Esophagus squamous epithelium (tissue), 5 donors: ENCODE results near the gene TMSB15C. TPM values are rescaled to one million over a fixed set of nuclear protein-coding genes. Genes with fewer than 3 reads are reported as not detected.
"Not testable (repeated sequence)": the region's sequence is repeated elsewhere in the genome, so short reads cannot be mapped to it uniquely, and the experiment has no call there.

Experiments used
- DNase-seq: peaks from one replicate; lab custom pipeline; 2025; lab: John Stamatoyannopoulos, UW
- H3K27ac ChIP-seq, 4 donors: fragments of 200-600 bp; sonication (generic); one replicate each; pipeline ENCODE4 v1.5.1; 2016 to 2019; ENCODE audit warnings: mild to moderate bottlenecking in 1 of 4
- H3K27me3 ChIP-seq, 4 donors: fragments of 200-600 bp; sonication (generic); 1 replicate in 3 of 4; 2 replicates in 1 of 4; pipeline versions ENCODE4 v1.5.1 to v1.6.0; 2017 to 2021; ENCODE audit warnings: antibody characterized with exemption in 1 of 4
- H3K36me3 ChIP-seq, 3 donors: fragments of 200-600 bp; sonication (generic); one replicate each; pipeline ENCODE4 v1.5.1; 2016 to 2019
- H3K4me1 ChIP-seq, 3 donors: fragments of 200-600 bp; sonication (generic); one replicate each; pipeline ENCODE4 v1.5.1; 2017 to 2019
- H3K4me3 ChIP-seq, 4 donors: fragments of 200-600 bp; sonication (generic); 1 replicate in 3 of 4; 2 replicates in 1 of 4; pipeline ENCODE4 v1.5.1; 2016 to 2019; ENCODE audit warnings: mild to moderate bottlenecking in 2 of 4, moderate library complexity in 1 of 4
- H3K9me3 ChIP-seq, 3 donors: fragments of 200-600 bp; sonication (generic); one replicate each; pipeline ENCODE4 v1.5.1; 2016 to 2019
- CTCF ChIP-seq, 6 experiments: fragments of 450-650 bp in 4 of 6; fragments of 200-600 bp in 2 of 6; sonication (generic) in 2 of 6; IDR thresholded peaks; one replicate each; pipeline ENCODE4 v1.5.1; 2016 to 2019; ENCODE audit warnings: antibody characterized with exemption in 6 of 6, mild to moderate bottlenecking in 4 of 6, moderate library complexity in 4 of 6
- POLR2A ChIP-seq, 4 donors: fragments of 450-650 bp; IDR thresholded peaks; one replicate each; pipeline ENCODE4 v1.6.1; 2017; ENCODE audit warnings: antibody characterized with exemption in 4 of 4, mild to moderate bottlenecking in 4 of 4, moderate library complexity in 3 of 4
- WGBS, 2 donors: methylation state at CpG; one replicate each; pipeline ENCODE4 v1.1.5; 2018; 5-methylcytosine and 5-hydroxymethylcytosine counted together
- intact Hi-C: fragments of 100-400 bp; cut with DNase I; formaldehyde crosslinking; loops from one replicate; pipeline ENCODE4 v1.15.0; 2022
- total RNA-seq, 4 donors: library from RNA; depleted of rRNA; stranded (reverse); fragments of >200 nt; gene quantifications; one replicate each; pipeline ENCODE4 v1.1.0, GENCODE V29; 2016
- donor health status: DM: yes; HTN: yes; CAD: no.

Gene TMSB15C
- total RNA-seq, 4 donors from 2014 or later = 0.35 to 1.7 (median 0.63) TPM

GRCh38 chrX:104112326-104112951 is 36.4 kb upstream of the TMSB15C start, which contains the start of gene ZCCHC18:
Gene ZCCHC18, plus strand, starts transcription at chrX:104112523. Its CDS starts 1,589 bp downstream, at chrX:104114112.
- Histone ChIP-seq H3K4me3 (peak within 1 kb of the TSS; percentile 38 to 74 (median 56)), H3K36me3 (no peaks in the 10 kb centered on the region), H3K9me3 (no peaks in the 10 kb centered on the region), H3K27ac (peak within 1 kb of the TSS; percentile 39 to 84 (median 76)), H3K27me3 (peaks cover 0 to 17% (median 0%) of the 10 kb centered on the region in 4 donors), H3K4me1 (peaks cover 0 to 21% (median 0%) of the 10 kb centered on the region in 3 donors)
- TF ChIP-seq POLR2A (IDR thresholded peaks at IDR 0.05) (no peak), CTCF (IDR thresholded peaks at IDR 0.05) (no peak)
- intact Hi-C loops = no loop called here
- WGBS, 2 donors = 0 to 46% methylated on average over 14 to 15 of the region's 67 CpGs
- DNase-seq = no peak

GRCh38 chrX:104110491-104111240 is 34.6 kb upstream of the TMSB15C start:
- H3K9me3 ChIP-seq, H3K4me3 ChIP-seq, H3K27ac ChIP-seq, intact Hi-C loops, DNase-seq, H3K36me3 ChIP-seq: not testable (repeated sequence)
- H3K27me3 ChIP-seq = peaks cover 0 to 17% (median 0%) of the 10 kb centered on the region in 4 donors
- WGBS, 2 donors = 37 to 73% methylated on average over 4 to 6 of the region's 6 CpGs
- H3K4me1 ChIP-seq = peaks cover 0 to 21% (median 0%) of the 10 kb centered on the region in 3 donors

GRCh38 chrX:104108955-104109354 is 32.9 kb upstream of the TMSB15C start:
- TF ChIP-seq POLR2A (IDR thresholded peaks at IDR 0.05) (no peak), CTCF (IDR thresholded peaks at IDR 0.05) (no peak)

GRCh38 chrX:104105330-104106262 is 29.6 kb upstream of the TMSB15C start:
- intact Hi-C loops = no loop called here
- Histone ChIP-seq H3K27ac (no peak overlapping the region), H3K4me3 (no peak overlapping the region), H3K4me1 (no peaks in the 10 kb centered on the region), H3K27me3 (no peaks in the 10 kb centered on the region), H3K9me3 (no peaks in the 10 kb centered on the region), H3K36me3 (no peaks in the 10 kb centered on the region)
- no peak for TF ChIP-seq POLR2A (IDR thresholded peaks at IDR 0.05)
- TF ChIP-seq CTCF (IDR thresholded peaks at IDR 0.05) = no peak
- 57 to 74% methylated on average over 5 to 6 of the region's 11 CpGs for WGBS, 2 donors
- no peak for DNase-seq

More at GRCh38 chrX:104108955-104109354, 32.9 kb upstream of the TMSB15C start:
- Histone ChIP-seq H3K9me3 (no peaks in the 10 kb centered on the region), H3K27ac (no peak overlapping the region), H3K4me3 (no peak overlapping the region), H3K36me3 (no peaks in the 10 kb centered on the region), H3K4me1 (peaks cover 0 to 21% (median 0%) of the 10 kb centered on the region in 3 donors), H3K27me3 (peaks cover 0 to 17% (median 0%) of the 10 kb centered on the region in 4 donors)
- intact Hi-C loops = no loop called here
- DNase-seq = no peak
- 83 to 90% methylated on average over 1 of the region's 1 CpG for WGBS, 2 donors

GRCh38 chrX:104104676-104105075 is 28.6 kb upstream of the TMSB15C start:
- no peaks in the 10 kb centered on the region for H3K9me3 ChIP-seq
- DNase-seq = no peak
- H3K36me3 ChIP-seq = no peaks in the 10 kb centered on the region
- intact Hi-C loops = no loop called here
- no peaks in the 10 kb centered on the region for H3K27me3 ChIP-seq
- 75 to 100% methylated on average over 1 to 6 of the region's 10 CpGs for WGBS, 2 donors
- no peak overlapping the region for H3K27ac ChIP-seq
- no peak for TF ChIP-seq POLR2A (IDR thresholded peaks at IDR 0.05)
- TF ChIP-seq CTCF (IDR thresholded peaks at IDR 0.05) = no peak
- H3K4me1 ChIP-seq = no peaks in the 10 kb centered on the region
- no peak overlapping the region for H3K4me3 ChIP-seq
